Mucosa of descending colon (tissue), 3 donors: ENCODE results near the gene SPINT3. TPM values are rescaled to one million over a fixed set of nuclear protein-coding genes. Genes with fewer than 3 reads are reported as not detected.

Experiments used
- ATAC-seq: fragments of 200-7000 bp; cut with Tn5 transposase; one replicate; pipeline ENCODE4 v1.9.1; 2020; ENCODE audit warnings: mild to moderate bottlenecking, moderate library complexity
- DNase-seq, 3 donors: peaks; one replicate each; pipeline ENCODE4 v3.0.0-alpha.2; 2020
- H3K36me3 ChIP-seq: fragments of 200-600 bp; one replicate; pipeline ENCODE4 v1.8.0; 2021; ENCODE audit warnings: low read depth, mild to moderate bottlenecking
- H3K4me1 ChIP-seq: fragments of 200-600 bp; one replicate; pipeline ENCODE4 v1.8.0; 2021; ENCODE audit warnings: low read depth, mild to moderate bottlenecking
- H3K4me3 ChIP-seq: fragments of 200-600 bp; one replicate; pipeline ENCODE4 v1.8.0; 2021; ENCODE audit warnings: mild to moderate bottlenecking
- H3K9me3 ChIP-seq: fragments of 200-600 bp; one replicate; pipeline ENCODE4 v1.8.0; 2021; ENCODE audit warnings: mild to moderate bottlenecking
- CTCF ChIP-seq: fragments of 200-600 bp; IDR thresholded peaks from one replicate; pipeline ENCODE4 v1.8.0; 2022; ENCODE audit warnings: antibody characterized with exemption, mild to moderate bottlenecking
- intact Hi-C, 2 donors: fragments of 100-400 bp; cut with DNase I in 1 of 2; cut with micrococcal nuclease in 1 of 2; formaldehyde crosslinking; loops; one replicate each; pipeline versions ENCODE4 v1.11.0 to v1.11.1; 2022; cut with DNase I, micrococcal nuclease
- total RNA-seq, 3 donors: library from RNA; stranded (reverse); fragmentation: NEBNext Ultra II Directional in 2 of 3; extraction: Animal tissue kit (Norgen Biotek cat#: 25700) in 2 of 3; gene quantifications; one replicate each; pipeline versions ENCODE4 v1.2.1 to v1.2.4, GENCODE V29; 2021 to 2023
- donor health status: DM: no; HTN: no; CAD: no; lungs with moderate emphysema.
- donor health status: DM: no; HTN: no; CAD: no.
- donor health status: DM: no; HTN: yes; CAD: no.

SPINT3 gene
- total RNA-seq, 3 donors from 2014 or later: not detected

DNA sequence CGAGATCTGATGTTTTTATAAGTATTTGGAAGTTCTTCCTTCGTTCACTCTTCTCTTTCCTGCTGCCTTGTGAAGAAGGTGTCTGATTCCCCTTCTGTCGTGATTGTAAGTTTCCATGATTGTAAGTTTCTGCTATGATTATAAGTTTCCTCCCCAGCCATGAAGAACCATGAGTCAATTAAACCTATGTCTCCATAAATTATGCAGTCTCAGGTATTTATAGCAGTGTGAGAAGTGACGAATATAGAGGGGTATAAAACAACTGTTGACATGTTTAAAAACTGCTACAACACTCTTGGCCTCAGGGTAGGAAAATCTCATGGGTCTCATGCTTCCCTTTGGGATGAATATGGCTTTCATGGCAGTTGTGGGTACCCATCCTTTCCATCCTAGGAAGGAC, 51.7 kb downstream of the SPINT3 start:
- TF ChIP-seq CTCF: no peak

GRCh38 chr20:45462711-45463509, 52.5 kb downstream of the SPINT3 start:
- no peak for TF ChIP-seq CTCF
- DNase-seq: no peak
- intact Hi-C loops: no loop called here
- Histone ChIP-seq H3K36me3 (no peaks in the 10 kb centered on the region), H3K9me3 (no peaks in the 10 kb centered on the region), H3K4me1 (peaks cover 15% of the 10 kb centered on the region), H3K4me3 (no peak overlapping the region)
- no peak for ATAC-seq

More for the DNA sequence above, 51.7 kb downstream of the SPINT3 start:
- Histone ChIP-seq H3K9me3 (no peaks in the 10 kb centered on the region), H3K36me3 (no peaks in the 10 kb centered on the region), H3K4me3 (no peak overlapping the region), H3K4me1 (peaks cover 15% of the 10 kb centered on the region)
- intact Hi-C loops: no loop called here
- ATAC-seq: no peak
- DNase-seq: no peak

Other genes with a start within 250 kb of the SPINT3 start
- not detected for gene RBPJL, start 208.8 kb downstream of the SPINT3 start, total RNA-seq
- gene MATN4, start 207.3 kb downstream of the SPINT3 start, total RNA-seq: under 1 TPM in 2 of 3 donors, not detected in 1; 0.17 to 0.22 TPM
- gene SDC4, start 167.2 kb downstream of the SPINT3 start, total RNA-seq: 100 to 1,000 TPM; 114 to 145 (median 122) TPM
- 10 to 100 TPM; 37.2 to 41.7 (median 39.9) TPM for gene SYS1, start 152.5 kb downstream of the SPINT3 start, total RNA-seq
- 1 to 10 TPM; 1.4 to 2.1 (median 1.6) TPM for gene TP53TG5, start 137.3 kb downstream of the SPINT3 start, total RNA-seq
- gene DBNDD2, start 107.3 kb downstream of the SPINT3 start, total RNA-seq: 100 to 1,000 TPM; 108 to 125 (median 124) TPM
- 100 to 1,000 TPM in 2 of 3 donors, 10 to 100 TPM in 1; 92.1 to 137 (median 124) TPM for gene PIGT, start 99.5 kb downstream of the SPINT3 start, total RNA-seq
- gene WFDC2, start 45.9 kb downstream of the SPINT3 start, total RNA-seq: 100 to 1,000 TPM in 1 of 3 donors, 10 to 100 TPM in 2; 65.7 to 183 (median 78.0) TPM
- gene WFDC6, start 23.9 kb upstream of the SPINT3 start, total RNA-seq: not detected
- gene EPPIN, start 31.8 kb upstream of the SPINT3 start, total RNA-seq: not detected
- gene WFDC8, start 63.7 kb upstream of the SPINT3 start, total RNA-seq: not detected
- gene WFDC10A, start 114.1 kb upstream of the SPINT3 start, total RNA-seq: not detected
- gene WFDC9, start 115.7 kb upstream of the SPINT3 start, total RNA-seq: not detected
- gene WFDC11, start 154.6 kb upstream of the SPINT3 start, total RNA-seq: not detected
- not detected for gene WFDC13, start 186.4 kb upstream of the SPINT3 start, total RNA-seq
- under 1 TPM in 1 of 3 donors, not detected in 2; 0.73 TPM for gene WFDC10B, start 189.4 kb upstream of the SPINT3 start, total RNA-seq
- gene SPINT4, start 206.7 kb upstream of the SPINT3 start, total RNA-seq: not detected